ENCODE measurements around the gene PRKCD. TPM values are rescaled to one million over a fixed set of nuclear protein-coding genes. Genes with fewer than 3 reads are reported as not detected.
A peak's percentile ranks its signal among the peaks of the same experiment; 100 is the strongest.

The PRKCD gene
- total RNA-seq, 6 donors from 2014 or later = 57.7 to 116 (median 67.9) TPM

DNA sequence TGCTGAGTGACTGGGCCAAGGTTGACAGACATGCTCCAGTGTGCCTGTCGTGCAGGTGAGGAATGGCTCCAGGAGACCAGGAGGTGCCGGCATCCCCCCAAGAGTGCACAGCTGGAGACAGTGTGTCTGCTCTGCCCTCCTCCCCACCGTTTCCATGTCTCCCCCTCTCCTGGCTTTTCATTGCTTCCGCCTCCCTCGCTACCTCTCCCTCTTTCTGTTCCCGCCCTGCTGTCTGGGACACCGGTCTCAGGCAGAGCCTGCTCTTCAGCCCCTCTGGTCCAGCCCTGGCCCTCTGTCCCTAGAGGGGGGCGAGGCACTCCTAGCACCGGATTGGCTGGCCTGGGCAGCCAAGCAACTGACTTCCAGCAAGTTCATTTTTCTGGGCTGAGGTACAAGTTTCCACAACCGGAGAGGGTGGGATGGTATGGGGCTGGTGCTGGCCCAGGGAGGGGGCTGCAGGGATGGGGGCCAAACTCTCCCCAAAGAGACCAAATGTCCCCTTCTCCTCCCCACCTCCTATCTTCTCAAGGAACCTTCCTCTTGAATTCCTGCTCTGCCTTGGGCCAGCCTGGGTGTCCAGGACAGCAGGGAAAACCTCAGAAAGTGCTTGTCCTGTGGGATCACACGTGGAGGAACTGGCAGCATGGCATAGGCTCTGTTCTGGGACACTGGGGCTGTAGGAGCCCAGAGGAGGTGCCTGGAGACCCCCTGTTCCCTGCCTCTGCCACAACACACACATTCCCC lies 32.6 kb downstream of the PRKCD start:
- TF ChIP-seq EP300 (IDR thresholded peaks at IDR 0.05) (no peak), POLR2A (IDR thresholded peaks at IDR 0.05) (no peak), CTCF (IDR thresholded peaks at IDR 0.05) (no peak), POLR2AphosphoS5 (IDR thresholded peaks at IDR 0.05) (no peak)
- Histone ChIP-seq H3K4me3 (no peak overlapping the region), H3K9me3 (no peaks in the 10 kb centered on the region), H3K4me1 (peaks cover 7 to 35% (median 18%) of the 10 kb centered on the region in 4 donors), H3K27ac (peak overlapping the region in 3 of 4 donors; percentile 0 to 60 (median 7)), H3K27me3 (no peaks in the 10 kb centered on the region), H3K36me3 (peaks cover 14 to 42% (median 36%) of the 10 kb centered on the region in 4 donors)
- WGBS, 2 donors = 73 to 80% methylated on average over 11 of the region's 11 CpGs
- peak in 1 of 2 donors; percentile 23 for ATAC-seq (ENCODE audit: low FRiP score in 2 of 2)
- no peak for DNase-seq

DNA sequence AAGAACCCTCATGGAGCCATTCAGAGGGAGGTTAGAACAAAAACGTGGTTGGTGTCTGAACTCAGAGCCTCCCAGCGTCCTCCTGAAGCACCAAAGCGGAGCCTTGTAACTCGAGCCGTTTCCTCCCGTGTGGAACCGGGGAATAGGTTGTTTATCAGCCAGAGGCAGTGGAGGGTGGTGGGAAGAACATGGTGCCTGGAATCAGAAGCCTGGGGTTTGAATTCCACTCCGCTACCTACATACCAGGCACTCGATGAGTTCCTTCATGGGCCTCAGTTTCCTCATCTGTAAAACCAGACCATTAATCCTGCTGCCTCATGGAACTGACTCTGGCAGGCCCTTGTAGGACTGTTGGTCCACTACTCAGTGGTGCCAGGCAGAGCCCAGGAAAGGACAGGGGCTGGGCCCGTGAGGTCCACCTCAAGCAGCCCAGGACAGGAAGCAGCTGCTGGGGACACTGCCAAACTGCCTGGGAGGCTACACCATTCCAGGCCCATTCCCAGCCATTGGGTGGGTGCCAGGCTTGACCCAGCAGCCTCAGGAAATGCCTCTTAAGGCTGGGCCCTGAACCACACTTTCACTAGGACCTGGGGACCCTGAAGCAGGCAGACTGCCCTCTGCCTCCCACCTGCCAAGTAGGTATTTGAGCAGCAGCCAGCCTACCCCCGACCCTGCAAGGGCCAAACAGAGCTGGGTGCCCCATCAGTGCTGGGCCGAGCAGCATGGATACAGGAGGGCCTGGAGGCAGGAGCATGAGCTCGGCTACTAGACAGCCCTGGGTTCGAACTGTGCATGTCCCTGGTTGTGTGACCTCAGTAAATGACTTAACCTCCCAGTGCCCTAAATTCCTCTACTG lies 33.4 kb downstream of the PRKCD start:
- H3K27ac ChIP-seq = peak overlapping the region in 3 of 4 donors; percentile 0 to 60 (median 0)
- WGBS, 2 donors = 56 to 66% methylated on average over 10 to 14 of the region's 14 CpGs
- H3K4me1 ChIP-seq = peaks cover 7 to 35% (median 18%) of the 10 kb centered on the region in 4 donors
- TF ChIP-seq POLR2A (IDR thresholded peaks at IDR 0.05) = no peak
- no peak for TF ChIP-seq EP300 (IDR thresholded peaks at IDR 0.05)
- no peak for TF ChIP-seq CTCF (IDR thresholded peaks at IDR 0.05)
- no peak for TF ChIP-seq POLR2AphosphoS5 (IDR thresholded peaks at IDR 0.05)
- peaks cover 6 to 34% (median 28%) of the 10 kb centered on the region in 4 donors for H3K36me3 ChIP-seq
- peak; percentile 3 to 5 for ATAC-seq (ENCODE audit: low FRiP score in 2 of 2)
- no peak overlapping the region for H3K4me3 ChIP-seq
- no peaks in the 10 kb centered on the region for H3K27me3 ChIP-seq
- DNase-seq = no peak
- H3K9me3 ChIP-seq = no peaks in the 10 kb centered on the region

- DNase-seq (no peak), ATAC-seq (ENCODE audit: low FRiP score in 2 of 2) (no peak)
- TF ChIP-seq EP300 (IDR thresholded peaks at IDR 0.05) (no peak), POLR2A (IDR thresholded peaks at IDR 0.05) (no peak), CTCF (IDR thresholded peaks at IDR 0.05) (no peak), POLR2AphosphoS5 (IDR thresholded peaks at IDR 0.05) (no peak)
- H3K27ac ChIP-seq = no peak overlapping the region
- H3K27me3 ChIP-seq = no peaks in the 10 kb centered on the region
- no peak overlapping the region for H3K4me3 ChIP-seq
- H3K4me1 ChIP-seq = peaks cover 7 to 35% (median 18%) of the 10 kb centered on the region in 4 donors
- WGBS, 2 donors = 88% methylated on average over 2 to 8 of the region's 10 CpGs
- H3K36me3 ChIP-seq = peaks cover 3 to 28% (median 22%) of the 10 kb centered on the region in 4 donors
- no peaks in the 10 kb centered on the region for H3K9me3 ChIP-seq
Measured at GRCh38 chr3:53195066-53195450, 34.0 kb downstream of the PRKCD start.

- TF ChIP-seq EP300 (IDR thresholded peaks at IDR 0.05) (no peak), CTCF (IDR thresholded peaks at IDR 0.05) (peak; percentile 96 to 98 (median 96)), POLR2A (IDR thresholded peaks at IDR 0.05) (no peak), POLR2AphosphoS5 (IDR thresholded peaks at IDR 0.05) (peak in 1 of 2 donors; percentile 4)
- Histone ChIP-seq H3K27me3 (no peaks in the 10 kb centered on the region), H3K9me3 (no peaks in the 10 kb centered on the region), H3K4me3 (no peak overlapping the region), H3K36me3 (peaks cover under 1 to 19% (median 14%) of the 10 kb centered on the region in 4 donors), H3K27ac (peak overlapping the region in 1 of 4 donors; percentile 30), H3K4me1 (peaks cover 7 to 35% (median 18%) of the 10 kb centered on the region in 4 donors)
- WGBS, 2 donors = 25% methylated on average over 28 to 36 of the region's 36 CpGs
- DNase-seq = peak; percentile 48 to 93
- ATAC-seq (ENCODE audit: low FRiP score in 2 of 2) = peak; percentile 80 to 88
Measured at GRCh38 chr3:53195602-53196574, 34.9 kb downstream of the PRKCD start.

Data from upper lobe of left lung (tissue), 6 donors.